Esophagus muscularis mucosa (tissue), 4 donors: ENCODE data around the gene CFAP161. TPM values are rescaled to one million over a fixed set of nuclear protein-coding genes. Genes with fewer than 3 reads are reported as not detected.

ENCODE experiments used
- DNase-seq: peaks from one replicate; pipeline ENCODE4 v3.0.0-alpha.2; 2017; ENCODE audit errors: extremely low spot score
- H3K27ac ChIP-seq, 4 donors: fragments of 200-600 bp; sonication (generic); replicated peaks in 1 of 4; 1 replicate in 3 of 4; 2 replicates in 1 of 4; pipeline ENCODE4 v1.5.1; 2016 to 2019; ENCODE audit warnings: mild to moderate bottlenecking in 1 of 4
- H3K27me3 ChIP-seq, 4 donors: fragments of 200-600 bp; sonication (generic); one replicate each; pipeline versions ENCODE4 v1.5.1 to v1.6.0; 2016 to 2019
- H3K36me3 ChIP-seq, 4 donors: fragments of 200-600 bp; sonication (generic); one replicate each; pipeline ENCODE4 v1.5.1; 2016 to 2019
- H3K4me1 ChIP-seq, 4 donors: fragments of 200-600 bp; sonication (generic); one replicate each; pipeline ENCODE4 v1.5.1; 2016 to 2019
- H3K4me3 ChIP-seq, 4 donors: fragments of 200-600 bp; sonication (generic); 1 replicate in 2 of 4; 2 replicates in 2 of 4; pipeline ENCODE4 v1.5.1; 2016 to 2019; ENCODE audit warnings: mild to moderate bottlenecking in 4 of 4, moderate library complexity in 1 of 4
- H3K9me3 ChIP-seq, 4 donors: fragments of 200-600 bp; sonication (generic); 1 replicate in 3 of 4; 2 replicates in 1 of 4; pipeline ENCODE4 v1.5.1; 2016 to 2019
- EP300 ChIP-seq: sonication (generic); formaldehyde crosslinking; IDR thresholded peaks from one replicate; pipeline ENCODE4 v1.6.1; 2017; ENCODE audit warnings: antibody characterized with exemption
- POLR2A ChIP-seq: fragments of 450-650 bp; IDR thresholded peaks from one replicate; pipeline ENCODE4 v1.6.1; 2017; ENCODE audit warnings: antibody characterized with exemption, moderate library complexity, mild to moderate bottlenecking, low read depth
- POLR2AphosphoS5 ChIP-seq, 2 donors: sonication (generic); formaldehyde crosslinking; IDR thresholded peaks; one replicate each; pipeline ENCODE4 v1.6.1; 2017; ENCODE audit warnings: antibody characterized with exemption in 2 of 2
- WGBS: methylation state at CpG from one replicate; pipeline ENCODE4 v1.1.5; 2018; 5-methylcytosine and 5-hydroxymethylcytosine counted together
- intact Hi-C: fragments of 100-400 bp; cut with DNase I; formaldehyde crosslinking; loops from one replicate; pipeline ENCODE4 v1.15.1; 2023
- total RNA-seq, 4 donors: library from RNA; depleted of rRNA; stranded (reverse); fragments of >200 nt; gene quantifications; one replicate each; pipeline versions ENCODE4 v1.1.0 to v1.2.1, GENCODE V29; 2016
- TF ChIP-seq, protein P1 (sequence below), 3 experiments: fragments of 200-600 bp in 2 of 3; fragments of 450-650 bp in 1 of 3; sonication (generic) in 2 of 3; IDR thresholded peaks; one replicate each; pipeline ENCODE4 v1.5.1; 2017 to 2019; ENCODE audit warnings: antibody characterized with exemption in 3 of 3, mild to moderate bottlenecking in 2 of 3, moderate library complexity in 1 of 3

CFAP161 gene
- total RNA-seq, 4 donors from 2014 or later, result 0.66 to 0.71 TPM; not detected in 2

DNA sequence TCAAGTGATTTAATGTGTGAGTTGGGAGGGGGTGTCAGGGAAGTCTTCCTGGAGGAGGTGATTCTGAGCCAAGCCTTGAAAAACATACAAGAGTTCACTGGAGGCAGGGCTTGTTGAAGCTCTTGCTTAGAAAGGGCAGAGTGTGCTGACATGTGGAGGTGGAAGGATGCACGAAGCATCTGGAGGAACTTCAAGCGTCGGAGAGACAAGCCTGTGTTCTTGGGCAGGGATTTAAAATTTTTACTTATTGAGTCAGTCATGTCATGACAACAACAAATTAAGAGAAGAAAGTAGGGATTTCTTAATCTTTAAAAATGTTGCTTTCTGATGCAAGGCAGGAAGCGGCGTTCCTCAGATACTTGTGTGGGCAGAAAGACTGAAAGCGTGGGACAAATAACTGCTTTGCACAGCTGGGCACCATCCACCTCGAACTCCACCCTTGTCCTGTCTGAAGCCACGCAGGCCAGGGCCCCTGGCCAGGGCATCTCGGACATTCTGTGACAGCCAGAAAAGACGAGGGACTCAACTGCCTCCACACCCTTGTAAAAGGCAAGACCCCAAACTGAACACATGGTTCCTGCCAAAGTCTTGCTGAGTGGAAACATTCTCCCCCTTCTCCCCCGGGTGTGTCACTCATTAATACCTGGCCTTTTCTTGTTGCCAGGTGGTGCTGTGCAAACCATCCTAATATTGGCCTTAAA lies 55.7 kb downstream of the CFAP161 start:
- 48% methylated on average over 11 of the region's 11 CpGs for WGBS
- TF ChIP-seq, protein P1, sequence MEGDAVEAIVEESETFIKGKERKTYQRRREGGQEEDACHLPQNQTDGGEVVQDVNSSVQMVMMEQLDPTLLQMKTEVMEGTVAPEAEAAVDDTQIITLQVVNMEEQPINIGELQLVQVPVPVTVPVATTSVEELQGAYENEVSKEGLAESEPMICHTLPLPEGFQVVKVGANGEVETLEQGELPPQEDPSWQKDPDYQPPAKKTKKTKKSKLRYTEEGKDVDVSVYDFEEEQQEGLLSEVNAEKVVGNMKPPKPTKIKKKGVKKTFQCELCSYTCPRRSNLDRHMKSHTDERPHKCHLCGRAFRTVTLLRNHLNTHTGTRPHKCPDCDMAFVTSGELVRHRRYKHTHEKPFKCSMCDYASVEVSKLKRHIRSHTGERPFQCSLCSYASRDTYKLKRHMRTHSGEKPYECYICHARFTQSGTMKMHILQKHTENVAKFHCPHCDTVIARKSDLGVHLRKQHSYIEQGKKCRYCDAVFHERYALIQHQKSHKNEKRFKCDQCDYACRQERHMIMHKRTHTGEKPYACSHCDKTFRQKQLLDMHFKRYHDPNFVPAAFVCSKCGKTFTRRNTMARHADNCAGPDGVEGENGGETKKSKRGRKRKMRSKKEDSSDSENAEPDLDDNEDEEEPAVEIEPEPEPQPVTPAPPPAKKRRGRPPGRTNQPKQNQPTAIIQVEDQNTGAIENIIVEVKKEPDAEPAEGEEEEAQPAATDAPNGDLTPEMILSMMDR (IDR thresholded peaks at IDR 0.05), result no peak
- TF ChIP-seq EP300 (no peak), POLR2A (no peak), POLR2AphosphoS5 (IDR thresholded peaks at IDR 0.05) (peak; percentile 12 to 65)
- no peaks in the 10 kb centered on the region for H3K9me3 ChIP-seq
- peaks cover 0 to 11% (median 4%) of the 10 kb centered on the region in 4 donors for H3K4me1 ChIP-seq
- no peak for DNase-seq
- peak overlapping the region; percentile 42 to 69 (median 66) for H3K27ac ChIP-seq
- H3K36me3 ChIP-seq, result no peaks in the 10 kb centered on the region
- H3K4me3 ChIP-seq, result no peak overlapping the region
- H3K27me3 ChIP-seq, result no peaks in the 10 kb centered on the region
- intact Hi-C loops, result no loop called here

GRCh38 chr15:81190922-81191507 lies 56.9 kb downstream of the CFAP161 start:
- Histone ChIP-seq H3K27me3 (no peaks in the 10 kb centered on the region), H3K4me3 (no peak overlapping the region), H3K9me3 (no peaks in the 10 kb centered on the region), H3K36me3 (no peaks in the 10 kb centered on the region), H3K4me1 (peaks cover 0 to 21% (median 7%) of the 10 kb centered on the region in 4 donors), H3K27ac (peak overlapping the region; percentile 45 to 69 (median 66))
- DNase-seq, result no peak
- 78% methylated on average over 3 of the region's 3 CpGs for WGBS
- intact Hi-C loops, result no loop called here
- TF ChIP-seq, protein P1 (IDR thresholded peaks at IDR 0.05), result no peak
- TF ChIP-seq POLR2A (no peak), EP300 (no peak), POLR2AphosphoS5 (IDR thresholded peaks at IDR 0.05) (no peak)

DNA sequence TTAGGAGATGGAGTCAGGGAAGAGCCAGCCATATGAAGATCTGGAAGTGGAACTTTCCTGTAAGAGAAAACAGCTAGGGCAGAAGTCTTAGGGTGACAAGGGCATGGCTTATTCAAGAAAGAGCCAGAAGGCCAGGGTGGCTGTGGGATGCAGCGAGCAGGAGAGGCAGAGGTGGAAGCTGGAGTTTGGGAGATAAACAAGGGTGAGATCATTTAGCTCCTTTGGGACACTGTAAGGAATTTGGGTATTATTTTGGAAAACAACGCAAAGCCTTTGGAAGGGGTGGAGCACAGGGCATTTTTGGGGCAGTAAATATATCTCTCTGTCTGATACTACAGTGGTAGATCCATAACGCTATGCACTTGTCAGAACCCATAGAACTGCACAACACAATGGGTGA lies 57.6 kb downstream of the CFAP161 start:
- no peaks in the 10 kb centered on the region for H3K27me3 ChIP-seq
- H3K4me1 ChIP-seq, result peaks cover 0 to 24% (median 8%) of the 10 kb centered on the region in 4 donors
- no peaks in the 10 kb centered on the region for H3K9me3 ChIP-seq
- intact Hi-C loops, result no loop called here
- H3K36me3 ChIP-seq, result no peaks in the 10 kb centered on the region
- no peak overlapping the region for H3K4me3 ChIP-seq
- DNase-seq, result no peak
- TF ChIP-seq, protein P1 (IDR thresholded peaks at IDR 0.05), result no peak
- TF ChIP-seq POLR2AphosphoS5 (IDR thresholded peaks at IDR 0.05) (no peak), EP300 (no peak), POLR2A (no peak)
- WGBS, result 82% methylated on average over 3 of the region's 3 CpGs
- peak overlapping the region; percentile 45 to 68 (median 56) for H3K27ac ChIP-seq

GRCh38 chr15:81194723-81195122 lies 60.7 kb downstream of the CFAP161 start:
- Histone ChIP-seq H3K9me3 (no peaks in the 10 kb centered on the region), H3K36me3 (no peaks in the 10 kb centered on the region), H3K27ac (peak overlapping the region in 3 of 4 donors; percentile 12 to 35 (median 14)), H3K27me3 (no peaks in the 10 kb centered on the region), H3K4me3 (no peak overlapping the region), H3K4me1 (peaks cover 0 to 19% (median 8%) of the 10 kb centered on the region in 4 donors)
- 89% methylated on average over 5 of the region's 5 CpGs for WGBS
- no peak for DNase-seq
- intact Hi-C loops, result no loop called here
- TF ChIP-seq POLR2AphosphoS5 (IDR thresholded peaks at IDR 0.05) (no peak), EP300 (no peak), POLR2A (no peak)
- TF ChIP-seq, protein P1 (IDR thresholded peaks at IDR 0.05), result no peak
